Hepatocyte (in vitro differentiated cells): ENCODE results near the gene STAT4.

Experiments
- EZH2phosphoT487 ChIP-seq: fragments of 200-600 bp; sonication (generic); IDR thresholded peaks from one replicate; pipeline ENCODE4 v1.6.1; 2018; ENCODE audit warnings: antibody characterized with exemption, mild to moderate bottlenecking, low read depth, moderate library complexity; ENCODE audit not compliant: unreplicated experiment, severe bottlenecking
- TF ChIP-seq, protein P1 (sequence below): fragments of 200-600 bp; sonication (generic); IDR thresholded peaks from 2 replicates; pipeline ENCODE4 v1.5.1; 2016; ENCODE audit warnings: antibody characterized with exemption, mild to moderate bottlenecking; ENCODE audit not compliant: poor library complexity

DNA sequence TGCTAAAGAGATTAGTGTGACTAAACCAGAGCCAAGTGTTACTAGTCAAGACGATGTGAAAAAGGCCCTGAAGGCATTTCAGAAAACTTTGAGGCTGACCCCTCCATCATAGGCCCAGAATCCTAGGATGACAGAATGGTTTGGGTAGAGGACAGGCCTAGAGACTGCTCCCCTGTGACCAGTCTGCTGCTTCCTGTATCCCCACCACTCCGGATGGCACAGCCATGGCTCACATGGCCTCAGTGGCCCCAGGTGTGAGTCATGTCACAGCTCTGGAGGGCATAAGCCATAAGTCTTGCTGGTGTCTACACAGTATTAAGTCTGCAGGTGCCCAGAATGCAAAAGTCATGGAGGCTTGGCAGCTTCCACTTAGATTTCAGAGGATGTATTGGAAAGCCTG lies 124.4 kb downstream of the STAT4 start:
- TF ChIP-seq, protein P1, sequence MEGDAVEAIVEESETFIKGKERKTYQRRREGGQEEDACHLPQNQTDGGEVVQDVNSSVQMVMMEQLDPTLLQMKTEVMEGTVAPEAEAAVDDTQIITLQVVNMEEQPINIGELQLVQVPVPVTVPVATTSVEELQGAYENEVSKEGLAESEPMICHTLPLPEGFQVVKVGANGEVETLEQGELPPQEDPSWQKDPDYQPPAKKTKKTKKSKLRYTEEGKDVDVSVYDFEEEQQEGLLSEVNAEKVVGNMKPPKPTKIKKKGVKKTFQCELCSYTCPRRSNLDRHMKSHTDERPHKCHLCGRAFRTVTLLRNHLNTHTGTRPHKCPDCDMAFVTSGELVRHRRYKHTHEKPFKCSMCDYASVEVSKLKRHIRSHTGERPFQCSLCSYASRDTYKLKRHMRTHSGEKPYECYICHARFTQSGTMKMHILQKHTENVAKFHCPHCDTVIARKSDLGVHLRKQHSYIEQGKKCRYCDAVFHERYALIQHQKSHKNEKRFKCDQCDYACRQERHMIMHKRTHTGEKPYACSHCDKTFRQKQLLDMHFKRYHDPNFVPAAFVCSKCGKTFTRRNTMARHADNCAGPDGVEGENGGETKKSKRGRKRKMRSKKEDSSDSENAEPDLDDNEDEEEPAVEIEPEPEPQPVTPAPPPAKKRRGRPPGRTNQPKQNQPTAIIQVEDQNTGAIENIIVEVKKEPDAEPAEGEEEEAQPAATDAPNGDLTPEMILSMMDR = no peak
- TF ChIP-seq EZH2phosphoT487 = no peak
